H9 (cell line): Measurements from ENCODE around the gene IGF2R. TPM values are rescaled to one million over a fixed set of nuclear protein-coding genes. Genes with fewer than 3 reads are reported as not detected.

Experiments used
- DNase-seq: peaks from one replicate; pipeline ENCODE4 v3.0.0-alpha.2; 2017
- H2AFZ ChIP-seq: one replicate; pipeline ENCODE4 v1.6.1; 2013; ENCODE audit warnings: mild to moderate bottlenecking, low read length, control low read depth, moderate library complexity
- H2AK5ac ChIP-seq: 2 replicates; pipeline ENCODE4 v1.6.1; 2013; ENCODE audit warnings: low read length, control low read depth, mixed read lengths; ENCODE audit not compliant: insufficient read length
- H2BK120ac ChIP-seq: one replicate; pipeline ENCODE4 v1.6.1; 2013; ENCODE audit warnings: low read depth, mild to moderate bottlenecking, low read length, control low read depth, inconsistent platforms; ENCODE audit not compliant: poor library complexity, severe bottlenecking
- H2BK12ac ChIP-seq: 2 replicates; pipeline ENCODE4 v1.6.1; 2013; ENCODE audit warnings: low read length, control low read depth, mixed read lengths, low read depth; ENCODE audit not compliant: insufficient read length
- H2BK15ac ChIP-seq: 2 replicates; pipeline ENCODE4 v1.6.1; 2013; ENCODE audit warnings: low read depth, low read length, control low read depth
- H2BK20ac ChIP-seq: one replicate; pipeline ENCODE4 v1.6.1; 2013; ENCODE audit warnings: low read depth, mild to moderate bottlenecking, low read length, control low read depth, inconsistent platforms; ENCODE audit not compliant: poor library complexity, severe bottlenecking
- H2BK5ac ChIP-seq: 2 replicates; pipeline ENCODE4 v1.6.1; 2013; ENCODE audit warnings: low read length, control low read depth, mixed read lengths; ENCODE audit not compliant: insufficient read length
- H3K14ac ChIP-seq: 2 replicates; pipeline ENCODE4 v1.6.1; 2013; ENCODE audit warnings: low read length, control low read depth; ENCODE audit not compliant: insufficient read depth
- H3K18ac ChIP-seq: 2 replicates; pipeline ENCODE4 v1.6.1; 2013; ENCODE audit warnings: low read depth, mild to moderate bottlenecking, mixed read lengths, low read length, control low read depth; ENCODE audit not compliant: insufficient read length
- H3K23ac ChIP-seq: 2 replicates; pipeline ENCODE4 v1.6.1; 2013; ENCODE audit warnings: low read length, control low read depth, mixed read lengths, low read depth; ENCODE audit not compliant: insufficient read length
- H3K23me2 ChIP-seq: 2 replicates; pipeline ENCODE4 v1.6.1; 2013; ENCODE audit warnings: low read depth, mild to moderate bottlenecking, mixed read lengths, low read length, control low read depth; ENCODE audit not compliant: insufficient read length, poor library complexity, severe bottlenecking
- H3K27ac ChIP-seq: 2 replicates; pipeline ENCODE4 v1.5.1; 2013; ENCODE audit warnings: low read length, control low read depth, mixed read lengths, low read depth; ENCODE audit not compliant: insufficient read length
- H3K27me3 ChIP-seq: 2 replicates; pipeline ENCODE4 v1.6.1; 2013; ENCODE audit warnings: low read length, control low read depth, inconsistent platforms; ENCODE audit not compliant: insufficient read depth
- H3K4ac ChIP-seq: 2 replicates; pipeline ENCODE4 v1.6.1; 2013; ENCODE audit warnings: low read depth, mild to moderate bottlenecking, control low read depth, inconsistent platforms, low read length, moderate library complexity
- H3K4me1 ChIP-seq: 2 replicates; pipeline ENCODE4 v1.6.1; 2013; ENCODE audit warnings: low read length, control low read depth, inconsistent platforms; ENCODE audit not compliant: insufficient read depth
- H3K4me2 ChIP-seq: 2 replicates; pipeline ENCODE4 v1.6.1; 2013; ENCODE audit warnings: low read length, control low read depth, mixed read lengths; ENCODE audit not compliant: insufficient read length, insufficient read depth
- H3K56ac ChIP-seq: 2 replicates; pipeline ENCODE4 v1.6.1; 2013; ENCODE audit warnings: low read depth, mild to moderate bottlenecking, mixed read lengths, low read length, control low read depth; ENCODE audit not compliant: insufficient read length
- H3K79me1 ChIP-seq: 2 replicates; pipeline ENCODE4 v1.6.1; 2013; ENCODE audit warnings: low read depth, mild to moderate bottlenecking, moderate library complexity, low read length, control low read depth, inconsistent platforms; ENCODE audit not compliant: insufficient read depth, poor library complexity, severe bottlenecking
- H3K79me2 ChIP-seq: 2 replicates; pipeline ENCODE4 v1.6.1; 2013; ENCODE audit warnings: low read length, control low read depth, inconsistent platforms; ENCODE audit not compliant: insufficient read depth
- H3K9ac ChIP-seq: 2 replicates; pipeline ENCODE4 v1.6.1; 2013; ENCODE audit warnings: low read length, control low read depth, mixed read lengths; ENCODE audit not compliant: insufficient read length; ENCODE audit errors: extremely low read depth
- H3K9me3 ChIP-seq: one replicate; pipeline ENCODE4 v1.6.1; 2013; ENCODE audit warnings: low read depth, low read length, inconsistent platforms; ENCODE audit not compliant: control insufficient read depth
- H3T11ph ChIP-seq: one replicate; pipeline ENCODE4 v1.6.1; 2013; ENCODE audit warnings: mild to moderate bottlenecking, low read length, control low read depth, inconsistent platforms
- H4K20me1 ChIP-seq: one replicate; pipeline ENCODE4 v1.6.1; 2013; ENCODE audit not compliant: control insufficient read depth, insufficient read length, insufficient read depth
- H4K5ac ChIP-seq: 2 replicates; pipeline ENCODE4 v1.6.1; 2013; ENCODE audit warnings: low read depth, mild to moderate bottlenecking, mixed read lengths, low read length, control low read depth; ENCODE audit not compliant: insufficient read length
- H4K8ac ChIP-seq: replicated peaks from 2 replicates; pipeline ENCODE4 v1.6.1; 2013; ENCODE audit warnings: low read length, control low read depth, mixed read lengths, low read depth; ENCODE audit not compliant: insufficient read length
- H4K91ac ChIP-seq: 2 replicates; pipeline ENCODE4 v1.6.1; 2013; ENCODE audit warnings: low read depth, mild to moderate bottlenecking, moderate library complexity, mixed read lengths, low read length, control low read depth; ENCODE audit not compliant: insufficient read length
- H3K27ac Mint-ChIP-seq, 3 experiments: 2 replicates in 2 of 3; 3 replicates in 1 of 3; pipeline ENCODE4 v1.8.0; 2020 to 2021; ENCODE audit warnings: mixed read lengths in 3 of 3, mild to moderate bottlenecking in 1 of 3, moderate library complexity in 1 of 3
- H3K27me3 Mint-ChIP-seq: 2 replicates; pipeline ENCODE4 v1.8.0; 2021; ENCODE audit warnings: low read depth, mild to moderate bottlenecking, moderate library complexity, mixed read lengths
- H3K36me3 Mint-ChIP-seq, 3 experiments: 2 replicates in 2 of 3; 3 replicates in 1 of 3; pipeline ENCODE4 v1.8.0; 2020 to 2021; ENCODE audit warnings: low read depth in 3 of 3, mixed read lengths in 3 of 3; ENCODE audit not compliant: insufficient read depth in 1 of 3
- H3K4me1 Mint-ChIP-seq, 2 experiments: 2 replicates each; pipeline ENCODE4 v1.8.0; 2020; ENCODE audit warnings: mixed read lengths in 2 of 2
- H3K4me3 Mint-ChIP-seq, 2 experiments: 2 replicates in 1 of 2; 3 replicates in 1 of 2; pipeline ENCODE4 v1.8.0; 2020 to 2021; ENCODE audit warnings: mild to moderate bottlenecking in 2 of 2, mixed read lengths in 2 of 2, moderate library complexity in 1 of 2
- H3K9me3 Mint-ChIP-seq, 2 experiments: 2 replicates in 1 of 2; 3 replicates in 1 of 2; pipeline ENCODE4 v1.8.0; 2020; ENCODE audit warnings: mild to moderate bottlenecking in 2 of 2, mixed read lengths in 2 of 2, moderate library complexity in 1 of 2
- WGBS: extraction: QIAGEN DNeasy Blood & Tissue Kit; methylation state at CpG from one replicate; pipeline ENCODE4 v1.1.7; 2013; ENCODE audit warnings: missing lambda C conversion rate, low lambda C conversion rate, mixed read lengths; ENCODE audit not compliant: insufficient read length; ENCODE audit errors: extremely low coverage; 5-methylcytosine and 5-hydroxymethylcytosine counted together
- total RNA-seq: library from RNA; stranded (reverse); gene quantifications from 2 replicates; pipeline ENCODE4 v1.2.1, GENCODE V29; 2021
- TF ChIP-seq, protein P1 (sequence below): fragments of 200-600 bp; sonication (generic); conservative IDR thresholded peaks from 3 replicates; pipeline ENCODE4 v1.8.0; 2021; ENCODE audit warnings: antibody characterized with exemption, mild to moderate bottlenecking

Gene IGF2R
- total RNA-seq, 1 experiment from 2014 or later: 66.7 TPM

DNA sequence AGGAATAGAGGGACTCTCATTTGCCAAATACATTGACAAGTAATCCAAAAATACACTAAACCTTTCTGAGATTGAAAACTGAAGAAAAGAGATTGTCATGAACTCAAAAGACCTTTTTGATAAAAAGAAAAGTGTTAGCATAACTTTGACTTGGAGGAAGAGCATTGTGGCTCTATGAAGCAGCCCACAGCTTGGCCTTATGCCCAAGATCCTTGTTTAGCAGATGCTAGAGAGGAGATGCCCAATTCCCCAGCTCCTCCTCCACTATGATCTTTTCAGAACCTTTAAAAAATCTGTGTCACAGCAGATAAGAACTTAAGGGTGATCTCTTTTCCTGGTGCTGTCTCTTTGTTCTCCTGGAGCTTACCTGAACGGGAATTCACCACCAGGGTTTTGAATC, 35.8 kb upstream of the IGF2R start:
- Histone ChIP-seq H3K23me2 (no peaks in the 10 kb centered on the region), H2BK20ac (no peak overlapping the region), H3K23ac (no peak overlapping the region), H2AFZ (no peak overlapping the region), H3K27me3 (no peaks in the 10 kb centered on the region), H2BK15ac (no peak overlapping the region), H3K56ac (no peak overlapping the region), H3K4me2 (no peak overlapping the region), H4K5ac (no peak overlapping the region), H4K91ac (no peak overlapping the region), H4K20me1 (no peaks in the 10 kb centered on the region), H2AK5ac (no peak overlapping the region), H3K4me1 (no peaks in the 10 kb centered on the region), H3K4ac (no peak overlapping the region), H4K8ac (no peak overlapping the region), H3K79me2 (no peaks in the 10 kb centered on the region), H2BK5ac (no peak overlapping the region), H3K27ac (no peak overlapping the region), H3K18ac (no peak overlapping the region), H3T11ph (no peak overlapping the region), H3K79me1 (no peaks in the 10 kb centered on the region), H2BK120ac (no peak overlapping the region), H3K14ac (no peak overlapping the region), H3K9ac (no peak overlapping the region), H2BK12ac (no peak overlapping the region), H3K9me3 (no peaks in the 10 kb centered on the region)
- peaks cover 0 to 3% of the 10 kb centered on the region in 2 experiments; a peak in 1 of 5 replicates for H3K9me3 Mint-ChIP-seq
- TF ChIP-seq, protein P1, sequence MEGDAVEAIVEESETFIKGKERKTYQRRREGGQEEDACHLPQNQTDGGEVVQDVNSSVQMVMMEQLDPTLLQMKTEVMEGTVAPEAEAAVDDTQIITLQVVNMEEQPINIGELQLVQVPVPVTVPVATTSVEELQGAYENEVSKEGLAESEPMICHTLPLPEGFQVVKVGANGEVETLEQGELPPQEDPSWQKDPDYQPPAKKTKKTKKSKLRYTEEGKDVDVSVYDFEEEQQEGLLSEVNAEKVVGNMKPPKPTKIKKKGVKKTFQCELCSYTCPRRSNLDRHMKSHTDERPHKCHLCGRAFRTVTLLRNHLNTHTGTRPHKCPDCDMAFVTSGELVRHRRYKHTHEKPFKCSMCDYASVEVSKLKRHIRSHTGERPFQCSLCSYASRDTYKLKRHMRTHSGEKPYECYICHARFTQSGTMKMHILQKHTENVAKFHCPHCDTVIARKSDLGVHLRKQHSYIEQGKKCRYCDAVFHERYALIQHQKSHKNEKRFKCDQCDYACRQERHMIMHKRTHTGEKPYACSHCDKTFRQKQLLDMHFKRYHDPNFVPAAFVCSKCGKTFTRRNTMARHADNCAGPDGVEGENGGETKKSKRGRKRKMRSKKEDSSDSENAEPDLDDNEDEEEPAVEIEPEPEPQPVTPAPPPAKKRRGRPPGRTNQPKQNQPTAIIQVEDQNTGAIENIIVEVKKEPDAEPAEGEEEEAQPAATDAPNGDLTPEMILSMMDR: no peak
- H3K27ac Mint-ChIP-seq: no peak overlapping the region; a peak in 1 of 7 replicates
- DNase-seq: no peak
- no peaks in the 10 kb centered on the region for H3K4me1 Mint-ChIP-seq
- peaks cover 13% of the 10 kb centered on the region for H3K27me3 Mint-ChIP-seq
- no peaks in the 10 kb centered on the region for H3K36me3 Mint-ChIP-seq
- no CpG with 5 or more reads among the region's 1 CpG for WGBS
- H3K4me3 Mint-ChIP-seq: no peak overlapping the region
